ENCODE data around the gene DVL1.
A peak's percentile ranks its signal among the peaks of the same experiment; 100 is the strongest.

The DVL1 gene

GRCh38 chr1:1337793-1338147 lies 11.4 kb downstream of the DVL1 start:
- TF ChIP-seq CTCF (IDR thresholded peaks at IDR 0.05; ENCODE audit: low read depth, low read length), result no peak
- peaks cover 55% of the 10 kb centered on the region for H3K36me3 ChIP-seq
- H3K4me3 ChIP-seq (ENCODE audit: low read depth, low read length), result no peak overlapping the region
- H3K27ac ChIP-seq, result no peak overlapping the region
- no peaks in the 10 kb centered on the region for H3K9me3 ChIP-seq (ENCODE audit: severe bottlenecking)
- H3K27me3 ChIP-seq (ENCODE audit: insufficient read depth, low read depth, severe bottlenecking), result no peaks in the 10 kb centered on the region
- DNase-seq, result peak; percentile 59

GRCh38 chr1:1336931-1337792 lies 12.1 kb downstream of the DVL1 start:
- Histone ChIP-seq H3K36me3 (peaks cover 52% of the 10 kb centered on the region), H3K27me3 (ENCODE audit: insufficient read depth, low read depth, severe bottlenecking) (no peaks in the 10 kb centered on the region), H3K27ac (no peak overlapping the region), H3K4me3 (ENCODE audit: low read depth, low read length) (no peak overlapping the region), H3K9me3 (ENCODE audit: severe bottlenecking) (no peaks in the 10 kb centered on the region)
- no peak for DNase-seq
- no peak for TF ChIP-seq CTCF (IDR thresholded peaks at IDR 0.05; ENCODE audit: low read depth, low read length)

- Histone ChIP-seq H3K36me3 (peaks cover 46% of the 10 kb centered on the region), H3K27ac (no peak overlapping the region), H3K9me3 (ENCODE audit: severe bottlenecking) (no peaks in the 10 kb centered on the region), H3K4me3 (ENCODE audit: low read depth, low read length) (no peak overlapping the region), H3K27me3 (ENCODE audit: insufficient read depth, low read depth, severe bottlenecking) (no peaks in the 10 kb centered on the region)
- TF ChIP-seq CTCF (IDR thresholded peaks at IDR 0.05; ENCODE audit: low read depth, low read length), result no peak
- no peak for DNase-seq
These were observed 12.8 kb downstream of the DVL1 start for GRCh38 chr1:1336446-1336845.

- Histone ChIP-seq H3K27ac (no peak overlapping the region), H3K9me3 (ENCODE audit: severe bottlenecking) (no peaks in the 10 kb centered on the region), H3K36me3 (peaks cover 40% of the 10 kb centered on the region), H3K27me3 (ENCODE audit: insufficient read depth, low read depth, severe bottlenecking) (no peaks in the 10 kb centered on the region), H3K4me3 (ENCODE audit: low read depth, low read length) (no peak overlapping the region)
- TF ChIP-seq CTCF (IDR thresholded peaks at IDR 0.05; ENCODE audit: low read depth, low read length), result no peak
- DNase-seq, result no peak
These were observed 13.4 kb downstream of the DVL1 start for GRCh38 chr1:1335792-1336248.

- Histone ChIP-seq H3K36me3 (peaks cover 37% of the 10 kb centered on the region), H3K27me3 (ENCODE audit: insufficient read depth, low read depth, severe bottlenecking) (no peaks in the 10 kb centered on the region), H3K4me3 (ENCODE audit: low read depth, low read length) (no peak overlapping the region), H3K9me3 (ENCODE audit: severe bottlenecking) (no peaks in the 10 kb centered on the region), H3K27ac (no peak overlapping the region)
- no peak for TF ChIP-seq CTCF (IDR thresholded peaks at IDR 0.05; ENCODE audit: low read depth, low read length)
- no peak for DNase-seq
These were observed 13.9 kb downstream of the DVL1 start for GRCh38 chr1:1335283-1335682.

- H3K27ac ChIP-seq, result no peak overlapping the region
- DNase-seq, result no peak
- H3K27me3 ChIP-seq (ENCODE audit: insufficient read depth, low read depth, severe bottlenecking), result no peaks in the 10 kb centered on the region
- no peak for TF ChIP-seq CTCF (IDR thresholded peaks at IDR 0.05; ENCODE audit: low read depth, low read length)
- H3K4me3 ChIP-seq (ENCODE audit: low read depth, low read length), result no peak overlapping the region
- H3K36me3 ChIP-seq, result peaks cover 33% of the 10 kb centered on the region
- no peaks in the 10 kb centered on the region for H3K9me3 ChIP-seq (ENCODE audit: severe bottlenecking)
These were observed 14.4 kb downstream of the DVL1 start for GRCh38 chr1:1334835-1335234.
